Measurements from ENCODE around the gene CCDC85B.
"Not testable (repeated sequence)": the region's sequence is repeated elsewhere in the genome, so short reads cannot be mapped to it uniquely, and the experiment has no call there.

CCDC85B gene

DNA sequence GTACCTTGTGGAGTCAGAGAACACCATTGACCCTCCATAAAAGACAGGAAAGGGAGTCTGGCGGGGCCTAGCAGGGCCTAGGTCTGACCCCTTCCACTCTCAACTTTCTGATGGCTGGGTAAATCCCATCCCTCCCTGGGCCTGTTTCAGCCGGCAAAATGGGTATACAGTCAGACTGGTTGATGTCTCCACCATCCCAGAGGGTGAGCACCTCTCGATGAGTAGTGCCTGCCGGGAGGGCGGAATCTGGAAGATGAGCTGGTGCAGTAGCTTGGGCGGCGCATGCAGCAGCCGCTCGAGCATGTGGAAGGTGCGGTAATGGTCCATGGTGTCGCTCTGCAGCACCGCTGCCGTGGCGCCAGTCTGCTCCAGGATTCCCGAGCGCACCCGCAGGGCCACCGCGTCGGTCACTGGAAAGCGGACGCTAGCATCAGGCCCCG is 2.7 kb upstream of the CCDC85B start:
- peak; percentile 59 for DNase-seq (ENCODE audit: low read depth)

DNA sequence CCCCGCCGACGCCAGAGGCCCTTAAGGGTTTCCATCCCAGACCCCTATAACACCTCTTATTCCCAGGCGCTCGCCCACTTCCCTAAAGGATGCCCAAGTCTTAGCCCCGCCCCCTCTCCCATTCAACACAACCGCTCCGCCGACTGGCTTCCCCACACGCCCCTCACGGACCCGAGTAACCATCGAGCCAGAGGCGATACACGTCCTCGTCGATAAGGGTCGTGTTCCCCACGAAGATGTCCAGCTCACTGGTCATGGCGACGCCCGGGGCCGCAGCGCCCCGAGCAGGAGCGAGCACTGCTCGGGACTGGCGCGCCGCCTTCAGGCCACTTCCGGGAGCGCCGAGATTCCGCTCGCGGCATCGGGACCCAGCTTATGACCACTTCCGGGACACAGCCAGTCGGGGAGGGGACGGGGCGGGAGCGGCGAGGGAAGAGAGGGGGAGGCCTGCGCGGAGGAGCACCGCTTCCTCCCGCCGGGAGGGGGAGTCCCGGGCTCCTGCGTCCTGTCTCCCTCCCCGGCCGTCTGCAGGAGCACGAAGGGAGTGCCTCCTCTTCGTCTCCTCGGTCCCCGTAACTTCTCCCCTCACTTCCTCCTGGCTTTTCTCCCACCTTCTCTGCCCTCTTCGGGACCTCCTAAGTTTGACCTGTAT is 2.2 kb upstream of the CCDC85B start, which contains the start of gene FIBP:
Gene FIBP (minus strand): TSS at position 309 of the 652 bp plus-strand sequence. CDS start 53 bp downstream, at position 256.
- peak; percentile 98 for DNase-seq (ENCODE audit: low read depth)

DNA sequence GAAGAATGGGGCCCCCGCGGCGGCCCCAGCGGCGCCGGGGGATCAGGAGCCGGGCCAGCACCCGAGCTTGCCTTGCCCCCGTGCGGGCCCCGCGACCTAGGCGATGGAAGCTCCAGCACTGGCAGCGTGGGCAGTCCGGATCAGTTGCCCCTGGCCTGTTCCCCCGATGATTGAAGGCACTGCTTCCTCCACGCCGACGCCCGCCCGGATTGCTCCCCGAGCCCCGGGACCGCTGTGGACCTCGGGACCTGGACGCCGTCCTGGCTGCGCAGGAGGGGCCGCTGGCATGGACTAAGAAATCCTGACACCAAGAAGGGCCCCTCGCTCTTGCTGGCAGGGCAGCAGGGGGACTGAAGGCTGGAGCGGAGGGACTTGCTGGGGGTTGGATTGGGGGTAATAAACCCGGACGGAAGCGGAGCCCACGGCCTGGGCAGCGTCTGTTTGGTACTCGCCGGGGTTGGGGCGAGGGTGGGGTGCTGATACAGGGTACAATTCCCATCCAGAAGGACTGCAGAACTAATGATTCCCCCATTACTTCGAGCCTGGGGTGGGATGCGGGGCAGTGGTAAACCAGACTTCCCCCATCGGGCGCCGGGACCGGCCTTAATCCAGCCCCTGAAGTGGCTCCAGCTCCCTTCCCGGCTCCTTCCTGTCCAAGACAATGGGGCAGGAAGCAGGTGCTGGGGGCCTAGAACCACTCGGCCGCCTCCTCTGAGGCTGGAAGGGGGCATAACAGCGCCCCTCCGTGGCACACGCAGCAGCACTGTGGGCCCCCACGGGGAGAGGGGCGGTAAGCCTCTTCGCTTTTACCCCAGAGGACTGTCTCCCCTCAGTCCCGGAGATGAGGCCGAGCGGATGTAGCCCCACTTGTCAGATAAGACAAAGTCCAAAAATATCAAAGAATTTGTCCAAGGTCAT is 1.0 kb downstream of the CCDC85B start:
- DNase-seq (ENCODE audit: low read depth) = peak; percentile 28

DNA sequence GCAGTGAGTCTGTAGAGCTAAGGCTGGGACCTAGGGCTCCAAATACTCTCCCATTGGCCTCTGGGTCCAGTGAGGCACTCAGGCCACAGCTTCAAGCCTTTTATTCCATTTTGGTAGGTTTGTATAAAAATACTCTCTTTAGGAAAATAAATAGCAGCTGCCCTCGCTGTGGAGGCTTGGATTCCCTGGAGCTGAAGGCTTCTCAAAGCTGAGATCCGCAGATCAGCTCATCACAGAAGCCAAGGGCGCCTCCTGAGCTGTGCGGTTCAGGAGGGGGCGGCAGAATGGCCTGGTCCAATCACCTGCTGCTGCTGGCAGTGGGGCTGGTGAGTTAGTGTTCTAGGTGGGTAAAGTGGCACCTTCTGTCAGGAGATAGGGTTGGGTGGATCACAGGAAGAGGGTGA is 1.7 kb downstream of the CCDC85B start:
- not testable (repeated sequence) for DNase-seq (ENCODE audit: low read depth)

DNA sequence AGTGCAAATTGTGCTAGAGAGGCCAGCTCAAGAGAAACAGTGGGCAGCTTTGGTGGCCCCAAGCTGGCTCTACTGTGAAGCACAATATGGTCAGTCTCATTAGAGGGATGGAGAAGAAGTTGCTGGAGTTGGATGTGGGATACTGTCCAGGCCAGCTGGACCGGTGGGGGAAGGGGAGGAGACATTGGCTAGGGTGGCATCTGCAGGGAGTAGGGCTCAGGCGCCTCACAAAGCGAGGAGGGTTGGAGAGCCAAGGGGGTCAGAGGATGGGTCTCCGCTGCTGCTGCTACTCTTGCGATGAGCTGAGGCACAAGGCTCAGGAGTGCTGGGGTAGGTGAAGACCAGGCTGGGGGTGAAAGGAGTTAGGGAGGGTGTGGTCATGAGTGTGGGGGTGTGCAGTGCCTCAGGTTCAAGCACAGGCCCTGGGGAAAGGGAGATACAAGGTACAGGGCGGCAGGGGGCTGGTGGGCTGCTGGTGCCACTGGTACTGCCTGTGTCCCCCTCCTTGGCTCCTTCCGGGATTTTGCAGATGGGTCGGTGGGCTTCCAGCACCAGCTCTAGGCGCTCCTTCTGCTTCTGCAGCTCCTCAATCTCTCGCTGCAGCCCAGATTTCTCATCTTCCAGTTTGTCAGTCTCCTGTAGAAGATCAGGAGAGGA is 2.3 kb downstream of the CCDC85B start:
- no peak for DNase-seq (ENCODE audit: low read depth)

DNA sequence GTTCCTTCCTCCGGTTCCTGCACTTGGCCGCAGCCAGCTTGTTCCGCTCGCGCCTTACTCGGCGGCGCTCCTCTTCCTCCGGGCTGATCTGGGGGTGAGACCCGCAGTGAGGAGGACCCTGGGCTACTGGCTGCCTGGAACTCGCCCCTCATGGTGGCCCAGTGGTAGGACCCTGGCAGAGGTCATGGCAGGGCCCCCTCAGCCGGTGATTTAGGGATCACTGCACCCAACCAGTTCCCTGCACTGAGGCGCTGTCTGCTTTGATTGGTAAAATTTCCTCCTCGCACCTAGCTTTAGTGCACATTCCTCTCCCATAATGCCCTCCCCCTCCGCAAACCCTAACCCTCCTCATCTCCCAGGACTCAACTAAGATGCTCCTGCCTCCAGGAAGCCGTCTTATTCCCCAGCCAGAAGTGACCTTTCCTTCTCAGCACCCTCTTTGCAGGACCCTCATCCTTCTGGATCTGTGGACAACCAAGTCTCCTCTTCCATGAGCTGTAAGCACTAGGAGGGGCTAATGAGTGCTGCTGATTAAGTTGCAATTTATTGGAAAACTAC is 3.6 kb downstream of the CCDC85B start:
- no peak for DNase-seq (ENCODE audit: low read depth)

DNA sequence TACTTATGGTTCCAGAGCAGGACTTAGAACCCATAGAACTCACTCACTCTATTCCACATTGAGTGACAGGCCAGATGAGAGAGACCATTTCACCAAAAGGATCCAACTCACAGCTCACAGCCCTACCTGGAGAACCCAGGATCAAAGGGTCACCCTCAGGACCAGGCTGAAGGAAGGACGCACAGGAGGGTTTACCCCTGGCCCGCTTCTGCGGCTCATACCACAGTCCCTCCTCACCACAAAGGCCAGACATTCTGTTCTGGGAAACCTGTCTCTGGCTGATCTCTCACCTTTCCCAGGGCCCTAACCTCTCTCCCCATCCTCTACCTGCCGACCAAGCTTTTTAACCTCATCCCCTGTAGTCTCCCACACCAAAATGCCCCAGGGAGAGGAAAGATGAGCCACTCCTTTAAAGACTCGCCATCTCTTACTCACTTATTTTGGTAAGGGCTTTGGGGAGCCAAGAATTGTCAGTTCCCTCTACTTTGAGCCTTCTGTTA is 5.1 kb downstream of the CCDC85B start:
- no peak for DNase-seq (ENCODE audit: low read depth)

DNA sequence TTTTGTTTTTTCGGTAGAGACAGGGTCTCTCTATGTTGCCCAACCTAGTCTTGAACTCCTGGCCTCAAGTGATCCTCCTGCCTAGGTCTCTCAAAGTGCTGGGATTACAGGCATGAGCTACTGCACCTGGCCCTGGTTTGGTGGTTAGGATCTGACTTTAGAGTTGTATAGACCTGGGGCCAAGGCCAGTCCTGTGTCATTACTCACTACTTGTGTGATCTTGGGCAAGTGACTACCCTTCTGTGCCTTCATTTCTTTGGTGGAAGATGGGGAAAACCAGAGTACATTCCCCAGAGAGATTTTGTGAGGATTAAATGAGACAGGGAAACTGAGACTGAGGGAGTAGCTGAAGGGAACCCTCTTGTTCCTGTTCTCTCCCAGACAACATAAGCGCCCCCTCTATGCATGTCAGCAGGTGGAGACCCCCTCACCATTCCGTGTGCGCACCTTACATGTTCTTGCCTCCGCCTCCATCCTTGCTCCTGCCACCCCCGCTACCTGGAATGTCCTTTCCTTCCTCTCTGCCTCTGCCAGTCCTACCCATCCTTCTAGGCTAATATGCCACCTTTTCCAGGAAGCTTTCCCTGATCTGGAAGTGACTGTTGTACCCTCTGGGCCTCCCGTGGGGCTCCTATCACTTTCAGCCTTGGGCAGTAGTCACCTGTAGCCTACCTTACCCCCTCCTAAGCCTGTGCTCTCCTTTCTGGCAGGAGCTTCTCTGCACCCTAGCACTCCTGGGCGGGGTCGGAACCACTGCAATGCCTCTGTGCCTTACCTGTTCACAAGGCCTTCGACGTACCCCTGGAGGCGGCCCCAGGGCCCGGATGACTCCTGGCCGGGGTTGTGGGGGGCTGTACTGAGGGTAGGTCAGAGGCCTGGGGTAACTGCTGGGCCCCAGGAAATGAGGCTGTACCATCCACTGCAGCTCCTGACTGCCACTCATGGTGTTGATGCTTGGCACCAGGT is 5.8 kb downstream of the CCDC85B start:
- no peak for DNase-seq (ENCODE audit: low read depth)

DNA sequence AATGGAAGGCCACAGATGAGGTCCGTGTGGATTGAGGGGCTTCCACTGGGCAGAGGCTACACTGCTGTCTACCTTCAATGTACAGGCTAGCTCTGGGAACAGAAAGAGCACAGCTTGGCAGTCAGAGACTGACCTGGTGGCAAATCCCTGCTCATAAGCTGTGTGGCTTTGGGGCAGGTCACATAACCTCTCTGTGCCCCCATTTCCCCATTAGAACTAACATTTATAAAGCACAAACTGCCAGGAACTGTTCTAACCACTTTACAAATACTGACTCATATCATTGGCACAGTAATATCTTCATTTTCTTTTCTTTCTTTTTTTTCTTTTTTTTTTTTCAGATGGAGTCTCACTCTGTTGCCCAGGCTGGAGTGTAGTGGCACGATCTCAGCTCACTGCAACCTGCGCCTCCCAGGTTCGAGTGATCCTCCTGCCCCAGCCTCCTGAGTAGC is 6.6 kb downstream of the CCDC85B start:
- DNase-seq (ENCODE audit: low read depth) = peak; percentile 38

DNA sequence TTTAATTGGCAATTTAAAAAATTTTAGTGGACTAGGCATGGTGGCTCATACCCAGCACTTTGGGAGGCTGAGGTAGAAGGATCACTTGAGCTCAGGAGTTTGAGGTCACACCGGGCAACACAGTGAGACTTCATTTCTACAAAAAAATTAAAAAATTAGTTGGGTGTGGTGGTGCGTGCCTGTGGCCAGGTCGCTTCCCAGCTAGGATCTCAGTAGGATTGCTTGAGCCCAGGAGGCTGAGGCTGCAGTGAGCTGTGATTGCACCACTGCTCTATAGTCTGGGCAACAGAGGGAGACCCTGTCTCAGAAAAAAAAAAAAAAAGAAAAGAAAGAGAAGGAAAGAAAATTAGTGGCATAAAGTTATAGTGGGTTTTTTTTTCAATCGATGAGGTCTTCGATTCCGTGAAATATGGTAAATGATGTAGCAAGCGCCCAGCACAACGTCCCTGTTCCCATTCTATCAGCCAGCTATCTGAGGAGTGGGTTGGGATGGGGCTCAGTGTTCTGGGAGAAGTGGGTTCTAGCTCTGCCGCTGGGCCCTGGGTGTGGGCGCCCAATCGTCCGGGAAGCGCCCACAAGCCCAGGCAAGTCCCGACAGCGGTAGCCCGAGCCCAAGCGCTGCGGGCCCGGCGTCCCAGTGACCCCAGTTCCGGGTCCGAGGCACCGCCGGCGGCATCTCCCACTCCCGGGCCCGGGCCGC is 8.3 kb downstream of the CCDC85B start:
- peak; percentile 42 for DNase-seq (ENCODE audit: low read depth)

DNA sequence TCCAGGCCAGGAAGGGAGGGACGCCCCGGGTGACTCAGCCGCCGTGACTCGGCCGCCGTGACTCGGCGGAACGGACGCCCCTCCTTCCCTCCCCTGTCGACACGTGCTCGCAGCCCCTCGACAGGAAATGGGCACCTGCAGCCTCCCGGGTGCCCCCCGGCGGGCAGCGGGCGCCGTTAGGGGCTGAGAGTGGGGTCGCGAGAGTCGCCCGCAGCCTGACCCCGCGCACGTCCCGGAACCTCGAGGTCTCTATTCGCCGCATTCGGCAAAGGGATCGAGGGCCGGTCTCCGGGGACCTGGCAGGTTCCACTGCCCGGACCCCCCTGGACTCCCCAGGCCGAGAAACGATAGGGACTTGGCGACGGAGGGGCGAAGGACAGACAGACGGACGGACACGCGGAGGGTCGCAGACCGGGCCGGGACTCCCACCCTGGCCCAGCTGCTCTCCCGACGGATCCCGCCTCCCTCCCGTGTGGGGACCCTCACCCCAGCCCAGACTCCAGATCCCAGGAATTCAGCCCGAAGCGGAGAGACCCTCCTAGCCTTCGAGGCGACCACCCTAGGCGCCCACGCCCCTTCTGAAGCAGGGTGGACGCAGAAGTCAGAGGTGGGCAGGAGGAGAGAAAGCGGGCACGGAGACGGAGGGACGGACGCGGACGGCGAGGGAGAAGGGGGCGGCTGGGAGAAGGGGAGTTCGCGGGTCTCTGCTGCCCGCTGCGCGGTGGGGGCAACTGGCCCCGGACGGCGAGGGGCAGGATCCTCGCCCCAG is 9.1 kb downstream of the CCDC85B start:
- peak; percentile 78 for DNase-seq (ENCODE audit: low read depth)

DNA sequence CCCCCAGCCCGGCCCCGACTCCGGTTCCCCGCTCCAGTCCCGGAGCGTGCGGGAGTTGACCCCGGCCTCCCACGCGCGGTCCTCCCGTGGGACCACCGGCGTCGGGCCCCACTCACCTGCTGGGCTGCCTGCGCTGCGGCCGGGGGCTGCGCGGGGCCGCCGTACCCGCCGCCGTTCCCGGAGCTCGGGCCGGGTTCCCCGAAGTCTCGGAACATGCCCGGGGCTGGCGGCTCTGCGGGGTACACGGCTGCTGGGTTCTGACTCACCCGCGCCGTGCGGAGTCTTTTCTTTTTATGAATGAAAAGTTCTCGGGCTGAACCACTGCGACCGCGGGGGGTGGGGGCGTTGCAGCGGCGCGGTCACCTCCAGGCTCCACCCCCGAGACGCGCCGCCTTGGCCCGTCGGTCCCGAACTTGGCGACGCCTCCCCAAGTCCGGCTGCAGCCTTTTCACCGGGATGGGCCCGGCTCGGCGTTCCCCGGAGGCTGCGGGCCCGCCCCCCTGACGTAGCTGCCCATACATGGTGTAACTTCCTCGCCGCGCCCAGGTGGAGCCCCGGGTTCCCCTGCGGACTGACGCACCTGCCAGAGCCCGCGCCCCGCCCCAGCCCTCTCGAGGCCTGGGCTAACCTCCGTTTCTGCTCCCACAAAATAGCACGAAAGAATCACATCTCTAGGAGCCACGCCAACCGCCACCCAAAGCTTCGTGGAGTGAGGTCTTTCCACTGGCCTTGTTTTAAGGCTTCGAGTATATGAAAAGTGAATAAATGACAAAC is 9.8 kb downstream of the CCDC85B start, which contains the start of gene FOSL1:
Gene FOSL1 (minus strand): TSS at position 264 of the 774 bp plus-strand sequence. CDS start 49 bp downstream, at position 215.
- DNase-seq (ENCODE audit: low read depth) = peak; percentile 98

DNA sequence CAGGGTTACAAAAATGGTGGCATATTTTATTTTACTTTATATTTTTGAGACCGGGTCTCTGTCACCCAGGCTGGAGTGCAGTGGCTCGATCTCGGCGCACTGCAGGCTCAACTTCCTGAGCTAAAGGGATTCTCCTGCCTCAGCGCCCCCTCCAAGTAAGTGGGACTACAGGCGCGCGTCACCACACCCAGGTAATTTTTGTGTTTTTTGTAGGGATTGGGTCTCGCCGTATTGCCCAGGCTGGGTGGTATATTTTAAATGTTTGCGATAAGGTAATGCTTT is 10.4 kb downstream of the CCDC85B start:
- no peak for DNase-seq (ENCODE audit: low read depth)

DNA sequence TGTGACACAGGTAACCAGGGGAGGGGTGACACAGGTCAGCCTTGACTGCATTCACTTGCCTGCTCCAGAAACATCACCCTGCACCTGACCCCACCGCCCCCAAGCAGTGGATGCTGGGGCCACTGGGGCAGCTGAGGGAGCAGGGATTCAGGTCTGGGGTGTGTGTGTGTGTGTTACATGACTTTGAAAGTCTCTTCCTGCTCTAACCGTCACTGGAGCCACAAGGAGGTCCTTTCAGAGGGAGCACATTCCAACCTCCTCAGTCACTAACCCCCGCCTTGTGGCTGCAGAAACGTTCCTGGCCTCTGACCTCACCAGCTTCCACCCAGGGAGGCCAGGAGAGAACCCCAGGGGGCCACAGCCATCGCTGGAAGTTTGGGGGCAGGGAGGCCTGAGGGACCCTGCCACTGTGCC is 12.6 kb downstream of the CCDC85B start:
- peak; percentile 74 for DNase-seq (ENCODE audit: low read depth)

DNA sequence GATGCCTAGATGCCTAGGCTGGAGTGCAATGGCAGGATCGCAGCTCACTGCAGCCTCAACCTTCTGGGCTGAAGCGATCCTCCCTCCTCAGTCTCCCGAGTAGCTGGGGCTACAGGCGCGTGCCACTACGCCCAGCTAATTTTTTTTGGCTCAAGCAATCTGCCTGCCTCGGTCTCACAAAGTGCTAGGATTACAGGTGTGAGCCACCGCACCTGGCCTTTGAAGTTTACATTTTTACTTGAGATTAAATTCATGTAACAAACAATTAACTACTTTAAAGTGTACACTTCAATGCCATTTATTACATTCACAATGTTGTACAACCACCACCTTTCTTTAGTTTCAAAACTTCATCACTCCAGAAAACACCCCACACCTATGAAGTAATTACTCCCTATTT is 13.2 kb downstream of the CCDC85B start:
- no peak for DNase-seq (ENCODE audit: low read depth)

DNA sequence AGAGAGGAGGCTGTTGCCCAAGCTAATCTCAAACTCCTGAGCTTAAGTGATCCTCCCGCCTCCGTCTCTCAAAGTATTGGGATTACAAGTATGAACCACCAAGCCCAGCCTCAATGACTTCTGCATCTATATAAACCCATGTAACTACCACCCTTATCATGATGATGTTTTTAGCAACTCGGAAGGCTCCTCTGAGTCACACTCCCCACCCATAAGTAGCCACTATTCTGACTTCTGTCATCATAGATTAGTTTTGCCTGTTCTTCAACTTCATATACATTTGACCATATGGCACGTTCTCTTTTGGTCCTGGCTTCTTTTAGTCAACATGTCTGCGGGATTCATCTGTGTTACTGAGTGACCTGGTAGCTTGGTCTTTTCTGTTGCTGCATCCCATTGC is 16.1 kb downstream of the CCDC85B start:
- DNase-seq (ENCODE audit: low read depth) = peak; percentile 28

DNA sequence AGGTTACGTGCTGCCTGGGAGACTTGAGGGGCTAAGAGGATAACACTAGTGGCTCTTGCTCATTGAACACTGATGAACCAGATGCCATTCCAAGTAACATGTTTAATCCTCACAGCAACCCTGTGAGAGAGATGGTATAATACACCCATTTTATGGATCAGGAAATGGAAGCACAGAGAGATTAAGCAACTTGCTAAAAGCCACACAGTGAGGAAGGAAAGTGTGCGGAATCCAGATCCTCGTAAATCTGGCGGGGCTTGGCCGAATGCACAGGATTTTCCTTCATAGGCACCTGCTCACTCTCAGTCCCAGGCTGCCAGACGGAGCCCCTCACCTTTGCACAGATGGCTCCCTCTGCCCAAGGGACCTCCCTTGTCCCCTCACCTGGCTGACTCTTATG is 17.4 kb downstream of the CCDC85B start:
- no peak for DNase-seq (ENCODE audit: low read depth)

DNA sequence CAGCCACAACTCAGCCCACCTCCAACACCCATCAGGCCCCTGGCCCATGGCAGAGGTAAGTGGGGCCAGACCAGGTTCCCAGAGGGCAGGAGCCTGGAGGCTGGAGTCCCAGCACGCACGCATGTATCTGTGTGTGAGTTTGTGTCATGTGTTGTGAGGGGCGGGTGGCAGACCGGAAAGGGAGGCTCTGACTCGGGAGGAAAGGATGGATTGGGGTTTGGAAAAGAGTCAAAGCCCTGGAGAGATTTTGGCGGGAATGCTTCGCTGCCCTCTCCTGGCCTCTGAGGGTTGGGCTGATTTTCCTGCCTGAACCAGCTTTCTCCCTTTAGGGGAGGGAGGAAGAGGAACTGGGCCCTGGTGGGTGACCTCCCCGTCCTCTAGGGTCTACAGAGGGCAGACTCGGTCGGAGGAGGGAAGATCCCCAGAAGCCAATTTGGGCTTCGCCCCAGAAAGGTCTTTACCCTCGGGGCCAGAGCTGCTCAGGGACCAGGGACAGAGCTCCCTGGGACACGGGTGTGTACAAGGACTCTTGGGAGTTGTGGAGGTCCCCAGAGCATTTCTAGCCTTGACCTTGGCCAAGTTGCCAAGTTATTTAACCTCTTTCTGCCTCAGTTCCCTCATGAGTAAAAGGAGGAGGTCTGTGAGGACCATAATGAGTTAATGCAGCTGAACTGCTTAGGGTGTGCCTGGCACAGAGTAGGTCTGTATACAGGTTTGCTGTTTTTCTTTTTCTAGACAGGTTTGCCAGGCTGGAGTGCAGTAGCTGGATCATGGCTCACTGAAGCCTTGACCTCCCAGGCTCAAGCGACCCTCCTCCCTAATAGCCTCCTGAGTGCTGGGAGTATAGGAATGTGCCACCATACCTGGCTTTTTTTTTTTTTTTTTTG is 21.5 kb downstream of the CCDC85B start:
- DNase-seq (ENCODE audit: low read depth) = peak; percentile 27
